Gastroesophageal sphincter (tissue), 4 donors: ENCODE results near the gene FAT1. TPM values are rescaled to one million over a fixed set of nuclear protein-coding genes. Genes with fewer than 3 reads are reported as not detected.

ENCODE experiments used
- ATAC-seq: fragments of 150-250 bp; one replicate; pipeline ENCODE4 v1.9.1; 2016; ENCODE audit warnings: mild to moderate bottlenecking, moderate library complexity
- H3K27ac ChIP-seq, 4 donors: fragments of 200-600 bp; sonication (generic) in 3 of 4; 1 replicate in 3 of 4; 2 replicates in 1 of 4; pipeline ENCODE4 v1.5.1; 2016 to 2019
- H3K27me3 ChIP-seq: fragments of 200-600 bp; sonication (generic); one replicate; pipeline ENCODE4 v1.5.1; 2019
- H3K36me3 ChIP-seq, 2 donors: fragments of 200-600 bp; sonication (generic); one replicate each; pipeline ENCODE4 v1.5.1; 2019; ENCODE audit warnings: control low read depth in 1 of 2
- H3K4me1 ChIP-seq, 3 donors: fragments of 200-600 bp; sonication (generic); 1 replicate in 2 of 3; 2 replicates in 1 of 3; pipeline ENCODE4 v1.5.1; 2016 to 2019; ENCODE audit warnings: control low read depth in 2 of 3
- H3K4me3 ChIP-seq, 2 donors: fragments of 200-600 bp; sonication (generic); one replicate each; pipeline ENCODE4 v1.5.1; 2019; ENCODE audit warnings: mild to moderate bottlenecking in 1 of 2, moderate library complexity in 1 of 2
- H3K9me3 ChIP-seq, 3 donors: fragments of 200-600 bp; sonication (generic); one replicate each; pipeline ENCODE4 v1.5.1; 2017 to 2019; ENCODE audit warnings: control low read depth in 2 of 3
- CTCF ChIP-seq, 4 experiments: fragments of 200-600 bp in 2 of 4; fragments of 450-650 bp in 2 of 4; sonication (generic) in 1 of 4; IDR thresholded peaks; one replicate each; pipeline ENCODE4 v1.5.1; 2017 to 2019; ENCODE audit warnings: antibody characterized with exemption in 4 of 4, mild to moderate bottlenecking in 2 of 4, moderate library complexity in 2 of 4
- EP300 ChIP-seq: sonication (generic); formaldehyde crosslinking; IDR thresholded peaks from one replicate; pipeline ENCODE4 v1.6.1; 2017; ENCODE audit warnings: antibody characterized with exemption, mild to moderate bottlenecking
- POLR2A ChIP-seq, 2 donors: fragments of 450-650 bp; IDR thresholded peaks; one replicate each; pipeline ENCODE4 v1.6.1; 2017; ENCODE audit warnings: antibody characterized with exemption in 2 of 2, mild to moderate bottlenecking in 2 of 2, moderate library complexity in 1 of 2
- POLR2AphosphoS5 ChIP-seq: sonication (generic); formaldehyde crosslinking; IDR thresholded peaks from one replicate; pipeline ENCODE4 v1.6.1; 2017; ENCODE audit warnings: antibody characterized with exemption
- WGBS, 2 donors: methylation state at CpG; one replicate each; pipeline ENCODE4 v1.1.5; 2018; ENCODE audit warnings: low coverage in 1 of 2; 5-methylcytosine and 5-hydroxymethylcytosine counted together
- total RNA-seq, 4 donors: library from RNA; depleted of rRNA; stranded (reverse); fragments of >200 nt; gene quantifications; one replicate each; pipeline ENCODE4 v1.1.0, GENCODE V29; 2016

The FAT1 gene
- total RNA-seq, 4 donors from 2014 or later, result 84.4 to 279 (median 154) TPM

GRCh38 chr4:186693894-186694293 lies 29.8 kb downstream of the FAT1 start:
- Histone ChIP-seq H3K27ac (peak overlapping the region in 3 of 4 donors; percentile 44 to 71 (median 66)), H3K27me3 (no peaks in the 10 kb centered on the region), H3K4me1 (peaks cover 4 to 40% (median 13%) of the 10 kb centered on the region in 3 donors), H3K4me3 (no peak overlapping the region), H3K9me3 (no peaks in the 10 kb centered on the region), H3K36me3 (no peaks in the 10 kb centered on the region)
- 97 to 100% methylated on average over 2 to 3 of the region's 3 CpGs for WGBS, 2 donors
- TF ChIP-seq POLR2A (IDR thresholded peaks at IDR 0.05), result no peak
- no peak for TF ChIP-seq CTCF (IDR thresholded peaks at IDR 0.05)
- TF ChIP-seq EP300, result no peak
- no peak for TF ChIP-seq POLR2AphosphoS5
- ATAC-seq, result no peak

- H3K27ac ChIP-seq, result peak overlapping the region in 3 of 4 donors; percentile 44 to 71 (median 66)
- peaks cover 4 to 46% (median 13%) of the 10 kb centered on the region in 3 donors for H3K4me1 ChIP-seq
- H3K4me3 ChIP-seq, result no peak overlapping the region
Measured at GRCh38 chr4:186693159-186693815, 30.4 kb downstream of the FAT1 start.

GRCh38 chr4:186691396-186691795 lies 32.3 kb downstream of the FAT1 start:
- peak overlapping the region in 1 of 4 donors; percentile 15 for H3K27ac ChIP-seq
- no peak for TF ChIP-seq EP300
- TF ChIP-seq POLR2A (IDR thresholded peaks at IDR 0.05), result no peak
- TF ChIP-seq POLR2AphosphoS5, result no peak
- no peak for TF ChIP-seq CTCF (IDR thresholded peaks at IDR 0.05)

More at GRCh38 chr4:186693159-186693815, 30.4 kb downstream of the FAT1 start:
- ATAC-seq, result peak; percentile 82
- TF ChIP-seq CTCF (IDR thresholded peaks at IDR 0.05) (no peak), EP300 (no peak), POLR2AphosphoS5 (peak; percentile 58), POLR2A (IDR thresholded peaks at IDR 0.05) (no peak)
- no peaks in the 10 kb centered on the region for H3K27me3 ChIP-seq
- H3K36me3 ChIP-seq, result no peaks in the 10 kb centered on the region
- H3K9me3 ChIP-seq, result no peaks in the 10 kb centered on the region
- WGBS, 2 donors, result 57 to 68% methylated on average over 10 to 11 of the region's 17 CpGs

GRCh38 chr4:186689476-186689875 lies 34.2 kb downstream of the FAT1 start:
- 43 to 66% methylated on average over 5 to 7 of the region's 7 CpGs for WGBS, 2 donors
- Histone ChIP-seq H3K27ac (peak overlapping the region; percentile 50 to 69 (median 60)), H3K4me1 (peaks cover 16 to 63% (median 17%) of the 10 kb centered on the region in 3 donors), H3K36me3 (no peaks in the 10 kb centered on the region), H3K4me3 (no peak overlapping the region), H3K9me3 (no peaks in the 10 kb centered on the region), H3K27me3 (no peaks in the 10 kb centered on the region)
- peak; percentile 41 for ATAC-seq
- TF ChIP-seq POLR2AphosphoS5 (no peak), EP300 (no peak), POLR2A (IDR thresholded peaks at IDR 0.05) (no peak), CTCF (IDR thresholded peaks at IDR 0.05) (no peak)

More at GRCh38 chr4:186691396-186691795, 32.3 kb downstream of the FAT1 start:
- no peak for ATAC-seq
- no peaks in the 10 kb centered on the region for H3K36me3 ChIP-seq
- H3K4me3 ChIP-seq, result no peak overlapping the region
- peaks cover 6 to 63% (median 13%) of the 10 kb centered on the region in 3 donors for H3K4me1 ChIP-seq
- 90 to 100% methylated on average over 2 to 5 of the region's 5 CpGs for WGBS, 2 donors
- H3K27me3 ChIP-seq, result no peaks in the 10 kb centered on the region
- H3K9me3 ChIP-seq, result no peaks in the 10 kb centered on the region
